MCF 10A (cell line): ENCODE data around the gene ANKMY2. TPM values are rescaled to one million over a fixed set of nuclear protein-coding genes. Genes with fewer than 3 reads are reported as not detected.

Source experiments
- BruUV-seq: library from RNA; stranded (reverse); fragments of 400-500 nt; replicated peaks from 2 replicates; lab custom pipeline; 2021; lab: Mats Ljungman, UMichigan
- CTCF ChIA-PET: fragments of 300-600 bp; sonication (Branson Sonifier 250); formaldehyde crosslinking; extraction: SDS; loops from one replicate; lab custom pipeline; 2021; ENCODE audit warnings: antibody characterized with exemption, inconsistent platforms; lab: Yijun Ruan, JAX
- POLR2A ChIA-PET: fragments of 300-600, 350-650 bp; sonication (Branson Sonifier 250); formaldehyde crosslinking; extraction: SDS; loops from one replicate; lab custom pipeline; 2020; ENCODE audit warnings: antibody characterized with exemption, inconsistent platforms; lab: Yijun Ruan, JAX
- DNase-seq: peaks from one replicate; pipeline ENCODE4 v3.0.0-alpha.2; 2018; ENCODE audit not compliant: unreplicated experiment
- H3K27ac Mint-ChIP-seq: one replicate; pipeline ENCODE4 v1.8.0; 2022; ENCODE audit warnings: mild to moderate bottlenecking, low read depth, mixed read lengths; ENCODE audit not compliant: unreplicated experiment
- H3K27me3 Mint-ChIP-seq: one replicate; pipeline ENCODE4 v1.8.0; 2022; ENCODE audit warnings: mixed read lengths; ENCODE audit not compliant: insufficient read depth, unreplicated experiment
- H3K36me3 Mint-ChIP-seq: one replicate; pipeline ENCODE4 v1.8.0; 2022; ENCODE audit warnings: mild to moderate bottlenecking, moderate library complexity, mixed read lengths; ENCODE audit not compliant: insufficient read depth, unreplicated experiment
- H3K4me1 Mint-ChIP-seq: one replicate; pipeline ENCODE4 v1.8.0; 2022; ENCODE audit warnings: mixed read lengths; ENCODE audit not compliant: insufficient read depth, unreplicated experiment
- H3K4me3 Mint-ChIP-seq: one replicate; pipeline ENCODE4 v1.8.0; 2022; ENCODE audit warnings: mild to moderate bottlenecking, moderate library complexity, mixed read lengths; ENCODE audit not compliant: unreplicated experiment
- H3K9me3 Mint-ChIP-seq: one replicate; pipeline ENCODE4 v1.8.0; 2022; ENCODE audit warnings: mixed read lengths; ENCODE audit not compliant: unreplicated experiment
- CTCF ChIP-seq: fragments of 200-600 bp; IDR thresholded peaks from one replicate; pipeline ENCODE4 v1.8.0; 2022; ENCODE audit warnings: antibody characterized with exemption, mild to moderate bottlenecking; ENCODE audit not compliant: unreplicated experiment
- intact Hi-C: fragments of 100-400 bp; cut with micrococcal nuclease; formaldehyde crosslinking; loops from 2 replicates; pipeline ENCODE4 v1.14.1; 2022
- total RNA-seq: library from RNA; stranded (reverse); gene quantifications from 2 replicates; pipeline ENCODE4 v1.2.3, GENCODE V29; 2022

The ANKMY2 gene
- total RNA-seq, 1 experiment from 2014 or later = 14.3 TPM

DNA sequence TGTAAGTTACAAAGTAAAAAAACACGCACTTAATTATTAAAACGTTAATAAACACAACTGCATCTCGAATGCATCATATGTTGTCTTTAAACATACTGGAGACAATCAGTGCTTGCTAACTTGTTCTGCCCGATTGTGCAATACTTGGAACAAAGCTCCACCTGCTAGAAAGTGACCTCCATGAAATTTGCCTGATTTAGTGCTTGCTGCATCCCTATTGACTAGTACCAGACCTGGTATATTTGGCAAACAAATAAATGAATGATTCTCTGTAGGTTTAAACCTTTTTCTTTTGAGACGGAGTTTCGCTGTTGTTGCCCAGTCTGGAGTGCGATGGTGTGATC is 6.7 kb upstream of the ANKMY2 start:
- ChIA-PET POLR2A (interaction anchor here (1.1 to 3.2 kb wide), 5 partner anchors 9 to 283 kb away, joined by 3 to 23 read pairs (median 4); no protein-coding TSS in a partner anchor), CTCF (interaction anchor here (1.3 kb wide), 1 partner anchor 575 kb away, joined by 3 read pairs; no protein-coding TSS in a partner anchor)
- H3K27me3 Mint-ChIP-seq = no peaks in the 10 kb centered on the region
- no peak for DNase-seq
- H3K36me3 Mint-ChIP-seq = no peaks in the 10 kb centered on the region
- intact Hi-C loops = no loop called here
- peaks cover 43% of the 10 kb centered on the region for H3K4me1 Mint-ChIP-seq
- no peak for TF ChIP-seq CTCF
- H3K27ac Mint-ChIP-seq = peak overlapping the region; percentile 49
- H3K9me3 Mint-ChIP-seq = no peaks in the 10 kb centered on the region
- BruUV-seq = no TSS peak
- H3K4me3 Mint-ChIP-seq = no peak overlapping the region

DNA sequence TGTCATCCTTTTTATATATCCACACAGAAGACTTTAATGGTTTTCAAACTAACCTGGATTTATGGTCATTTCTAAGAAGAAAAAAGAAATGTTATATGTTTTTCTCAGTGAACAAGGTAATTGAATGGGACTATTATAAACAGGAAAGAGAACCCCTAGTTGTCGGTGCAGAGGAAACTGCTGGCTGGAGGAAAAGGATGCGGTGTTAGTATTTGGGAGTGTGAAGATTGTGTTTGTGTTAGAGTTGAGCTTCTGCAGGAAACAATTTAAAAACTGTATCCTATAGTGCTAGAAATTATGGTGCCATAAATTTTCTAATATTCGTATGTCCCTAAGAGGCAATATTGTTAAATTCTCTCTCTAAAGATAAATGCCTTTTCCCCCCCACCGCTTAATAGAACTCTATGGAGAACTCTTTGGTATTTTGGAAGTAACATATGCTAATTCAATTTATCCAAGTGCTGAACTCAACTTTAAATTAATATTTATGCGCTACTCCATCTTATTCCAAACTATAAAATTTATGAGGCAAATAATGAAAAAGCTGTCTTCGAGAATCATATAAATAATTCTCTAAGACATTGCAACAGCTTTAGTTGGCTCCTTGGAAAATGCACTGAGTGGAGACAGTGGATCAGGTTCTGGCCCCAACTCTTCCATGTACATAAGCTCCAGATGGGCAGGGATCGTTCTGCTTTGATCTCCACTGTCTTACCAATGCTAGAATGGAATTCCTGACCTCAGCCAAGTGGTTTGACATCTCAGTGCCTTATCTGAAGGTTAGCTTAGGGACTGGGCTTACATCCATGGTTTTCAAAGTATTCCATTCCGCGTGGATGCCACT is 6.1 kb upstream of the ANKMY2 start:
- H3K27me3 Mint-ChIP-seq = no peaks in the 10 kb centered on the region
- intact Hi-C loops = no loop called here
- peaks cover 45% of the 10 kb centered on the region for H3K4me1 Mint-ChIP-seq
- CTCF ChIA-PET = interaction anchor here (0.5 to 1.3 kb wide), 2 partner anchors 155 to 574 kb away, joined by 3 to 6 read pairs; no protein-coding TSS in a partner anchor
- no peaks in the 10 kb centered on the region for H3K36me3 Mint-ChIP-seq
- H3K4me3 Mint-ChIP-seq = no peak overlapping the region
- BruUV-seq = no TSS peak
- no peak for TF ChIP-seq CTCF
- no peaks in the 10 kb centered on the region for H3K9me3 Mint-ChIP-seq
- no peak for DNase-seq
- H3K27ac Mint-ChIP-seq = peak overlapping the region; percentile 49
- POLR2A ChIA-PET = interaction anchor here (1.4 to 3.2 kb wide), 4 partner anchors 8 to 24 kb away, joined by 3 to 23 read pairs (median 5); no protein-coding TSS in a partner anchor

DNA sequence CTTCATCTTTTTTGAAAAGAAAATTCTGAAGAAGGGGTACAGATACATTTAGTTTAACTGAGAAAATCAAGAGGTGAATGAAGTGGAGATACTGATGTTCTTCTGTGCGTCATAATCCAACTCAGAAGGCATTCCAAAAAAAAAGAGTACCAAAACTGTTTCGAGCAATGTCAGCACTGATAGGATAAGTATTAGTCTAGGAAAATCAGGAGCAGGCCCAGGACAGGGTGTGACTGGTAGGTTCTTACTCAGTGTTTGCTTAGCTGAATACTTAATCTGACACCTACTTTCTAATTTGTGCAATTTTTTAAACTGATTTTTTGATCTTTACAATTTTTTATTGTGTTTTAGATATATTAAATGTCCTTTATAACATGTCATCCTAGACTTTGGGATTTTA is 4.7 kb upstream of the ANKMY2 start:
- H3K27me3 Mint-ChIP-seq = no peaks in the 10 kb centered on the region
- no peaks in the 10 kb centered on the region for H3K9me3 Mint-ChIP-seq
- BruUV-seq = no TSS peak
- CTCF ChIA-PET = no interaction called here
- no peaks in the 10 kb centered on the region for H3K36me3 Mint-ChIP-seq
- TF ChIP-seq CTCF = no peak
- peak overlapping the region; percentile 47 for H3K4me3 Mint-ChIP-seq
- H3K27ac Mint-ChIP-seq = peak overlapping the region; percentile 13
- intact Hi-C loops = no loop called here
- DNase-seq = peak; percentile 35
- peaks cover 39% of the 10 kb centered on the region for H3K4me1 Mint-ChIP-seq
- POLR2A ChIA-PET = interaction anchor here (1.8 to 5.6 kb wide), 3 partner anchors 7 to 18 kb away, joined by 4 to 76 read pairs (median 23); no protein-coding TSS in a partner anchor

DNA sequence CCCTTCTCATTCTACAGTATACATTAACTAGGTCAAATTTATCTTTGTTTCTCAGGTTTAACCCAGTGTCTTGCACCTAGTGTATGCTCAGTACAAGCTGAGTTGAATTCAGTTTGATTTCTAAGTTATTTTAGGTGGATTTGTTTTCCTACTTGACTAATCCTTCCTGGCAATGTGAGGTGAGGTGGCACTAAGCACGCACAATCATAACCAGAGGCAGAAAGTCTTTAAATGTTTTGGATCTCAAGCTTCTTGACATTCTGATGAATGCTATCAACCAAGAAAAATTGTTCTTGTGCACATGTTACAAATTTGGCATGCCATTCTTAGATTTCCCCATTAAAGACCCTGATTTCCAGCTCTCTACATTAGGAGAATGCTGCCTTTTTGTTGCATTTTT is 3.6 kb upstream of the ANKMY2 start:
- Mint-ChIP-seq H3K27me3 (no peaks in the 10 kb centered on the region), H3K4me3 (peak overlapping the region; percentile 47), H3K36me3 (no peaks in the 10 kb centered on the region), H3K9me3 (no peaks in the 10 kb centered on the region), H3K27ac (peak overlapping the region; percentile 13), H3K4me1 (peaks cover 40% of the 10 kb centered on the region)
- BruUV-seq = no TSS peak
- CTCF ChIA-PET = interaction anchor here (0.5 kb wide), 1 partner anchor 8 kb away, joined by 3 read pairs; no protein-coding TSS in a partner anchor
- POLR2A ChIA-PET = interaction anchor here (0.7 to 7.5 kb wide), 3 partner anchors 8 to 792 kb away, joined by 3 to 106 read pairs (median 76); no protein-coding TSS in a partner anchor
- intact Hi-C loops = loop anchor here (5.0 kb wide), 1 partner anchor 103 kb away; the partner anchor contains the start of gene TSPAN13
- peak; percentile 45 for DNase-seq
- no peak for TF ChIP-seq CTCF
